Progenitor cell of endocrine pancreas (in vitro differentiated cells): ENCODE measurements around the gene METTL3. TPM values are rescaled to one million over a fixed set of nuclear protein-coding genes. Genes with fewer than 3 reads are reported as not detected.

Experiments used
- DNase-seq: peaks from one replicate; pipeline ENCODE4 v3.0.0; 2021; ENCODE audit warnings: low spot score; ENCODE audit not compliant: unreplicated experiment
- H3K27ac Mint-ChIP-seq: 2 replicates; pipeline ENCODE4 v1.8.0; 2021; ENCODE audit warnings: mild to moderate bottlenecking, moderate library complexity, mixed read lengths
- H3K27me3 Mint-ChIP-seq: 2 replicates; pipeline ENCODE4 v1.8.0; 2021; ENCODE audit warnings: mixed read lengths
- H3K36me3 Mint-ChIP-seq: 2 replicates; pipeline ENCODE4 v1.8.0; 2022; ENCODE audit warnings: mixed read lengths; ENCODE audit not compliant: insufficient read depth
- H3K4me1 Mint-ChIP-seq: 2 replicates; pipeline ENCODE4 v1.8.0; 2021; ENCODE audit warnings: low read depth, mixed read lengths
- H3K4me3 Mint-ChIP-seq: 2 replicates; pipeline ENCODE4 v1.8.0; 2021; ENCODE audit warnings: low read depth, mild to moderate bottlenecking, moderate library complexity, mixed read lengths
- H3K9me3 Mint-ChIP-seq: 2 replicates; pipeline ENCODE4 v1.8.0; 2021; ENCODE audit warnings: low read depth, mixed read lengths
- CTCF ChIP-seq: fragments of 200-600 bp; sonication (generic); IDR thresholded peaks from one replicate; pipeline ENCODE4 v1.5.0; 2021; ENCODE audit warnings: antibody characterized with exemption, mild to moderate bottlenecking; ENCODE audit not compliant: unreplicated experiment
- total RNA-seq: library from RNA; stranded (reverse); gene quantifications from 2 replicates; pipeline ENCODE4 v1.2.1, GENCODE V29; 2021

Gene METTL3
- total RNA-seq, 1 donor from 2014 or later, result 82.7 TPM

- DNase-seq, result no peak
Measured at GRCh38 chr14:21539189-21539940, 28.2 kb upstream of the METTL3 start.

DNA sequence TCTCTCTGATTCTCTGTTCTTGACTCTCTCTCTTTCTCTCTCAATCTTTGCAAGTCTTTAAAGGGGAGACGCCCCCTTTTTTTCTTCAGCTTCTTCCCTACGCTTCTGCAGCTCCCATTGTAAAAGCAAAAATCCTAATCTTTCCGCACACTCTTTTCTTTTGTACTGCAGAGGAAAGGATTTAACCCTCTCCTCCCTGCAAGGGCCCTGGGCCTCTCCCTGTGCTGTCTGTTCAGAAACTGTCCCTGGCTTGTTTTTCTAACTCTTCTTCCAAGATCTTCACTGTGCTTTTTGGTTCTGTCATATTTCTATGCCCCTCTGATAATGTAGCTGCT is 25.9 kb upstream of the METTL3 start:
- H3K36me3 Mint-ChIP-seq, result no peaks in the 10 kb centered on the region
- no peak for TF ChIP-seq CTCF
- H3K4me1 Mint-ChIP-seq, result peaks cover 26% of the 10 kb centered on the region

More at GRCh38 chr14:21539189-21539940, 28.2 kb upstream of the METTL3 start:
- H3K36me3 Mint-ChIP-seq, result no peaks in the 10 kb centered on the region
- H3K4me3 Mint-ChIP-seq, result no peak overlapping the region
- H3K4me1 Mint-ChIP-seq, result peaks cover 36% of the 10 kb centered on the region
- H3K27me3 Mint-ChIP-seq, result no peaks in the 10 kb centered on the region
- no peak for TF ChIP-seq CTCF
- peak overlapping the region; percentile 51 for H3K27ac Mint-ChIP-seq
- no peaks in the 10 kb centered on the region for H3K9me3 Mint-ChIP-seq

DNA sequence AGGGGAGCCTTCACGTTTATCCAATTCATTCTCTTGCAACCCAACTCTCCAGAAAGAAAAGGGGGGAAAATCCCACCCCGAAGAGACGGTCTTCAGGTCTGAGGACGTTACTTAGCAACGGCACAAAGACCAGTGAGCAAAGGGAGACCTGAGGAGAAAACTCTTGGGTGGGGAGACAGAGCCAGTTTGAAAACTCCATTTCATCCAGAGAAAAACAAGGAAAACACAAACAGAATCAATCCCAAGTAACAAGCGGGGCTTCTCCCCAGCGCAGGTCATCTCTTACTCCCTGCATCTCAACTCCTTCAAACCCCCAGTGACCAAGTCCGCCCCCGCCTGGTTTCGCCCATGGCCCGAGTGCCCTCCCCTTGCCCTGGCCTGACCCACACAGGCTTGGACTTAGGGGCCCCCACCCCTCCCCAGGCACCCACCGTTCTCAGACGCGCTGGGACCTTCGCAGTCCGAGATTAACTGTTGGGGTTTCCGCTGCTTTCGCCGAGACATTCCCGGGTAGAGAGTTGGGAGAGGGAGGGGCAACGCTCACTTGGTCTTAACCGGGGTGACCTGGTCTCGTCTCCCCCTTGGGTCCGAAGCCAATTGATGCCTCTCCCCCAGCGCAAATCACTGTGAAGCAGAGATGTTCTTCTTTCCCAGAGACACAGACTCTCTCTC is 25.4 kb upstream of the METTL3 start:
- H3K4me3 Mint-ChIP-seq, result peak overlapping the region; percentile 94
- no peak for DNase-seq
- peaks cover 26% of the 10 kb centered on the region for H3K4me1 Mint-ChIP-seq
- peak overlapping the region; percentile 91 for H3K27ac Mint-ChIP-seq
- no peaks in the 10 kb centered on the region for H3K9me3 Mint-ChIP-seq
- H3K27me3 Mint-ChIP-seq, result no peaks in the 10 kb centered on the region
- TF ChIP-seq CTCF, result no peak
- H3K36me3 Mint-ChIP-seq, result no peaks in the 10 kb centered on the region

More for the DNA sequence above, 25.9 kb upstream of the METTL3 start:
- no peak for DNase-seq
- H3K27ac Mint-ChIP-seq, result peak overlapping the region; percentile 91
- no peaks in the 10 kb centered on the region for H3K27me3 Mint-ChIP-seq
- H3K9me3 Mint-ChIP-seq, result no peaks in the 10 kb centered on the region
- peak overlapping the region; percentile 94 for H3K4me3 Mint-ChIP-seq

DNA sequence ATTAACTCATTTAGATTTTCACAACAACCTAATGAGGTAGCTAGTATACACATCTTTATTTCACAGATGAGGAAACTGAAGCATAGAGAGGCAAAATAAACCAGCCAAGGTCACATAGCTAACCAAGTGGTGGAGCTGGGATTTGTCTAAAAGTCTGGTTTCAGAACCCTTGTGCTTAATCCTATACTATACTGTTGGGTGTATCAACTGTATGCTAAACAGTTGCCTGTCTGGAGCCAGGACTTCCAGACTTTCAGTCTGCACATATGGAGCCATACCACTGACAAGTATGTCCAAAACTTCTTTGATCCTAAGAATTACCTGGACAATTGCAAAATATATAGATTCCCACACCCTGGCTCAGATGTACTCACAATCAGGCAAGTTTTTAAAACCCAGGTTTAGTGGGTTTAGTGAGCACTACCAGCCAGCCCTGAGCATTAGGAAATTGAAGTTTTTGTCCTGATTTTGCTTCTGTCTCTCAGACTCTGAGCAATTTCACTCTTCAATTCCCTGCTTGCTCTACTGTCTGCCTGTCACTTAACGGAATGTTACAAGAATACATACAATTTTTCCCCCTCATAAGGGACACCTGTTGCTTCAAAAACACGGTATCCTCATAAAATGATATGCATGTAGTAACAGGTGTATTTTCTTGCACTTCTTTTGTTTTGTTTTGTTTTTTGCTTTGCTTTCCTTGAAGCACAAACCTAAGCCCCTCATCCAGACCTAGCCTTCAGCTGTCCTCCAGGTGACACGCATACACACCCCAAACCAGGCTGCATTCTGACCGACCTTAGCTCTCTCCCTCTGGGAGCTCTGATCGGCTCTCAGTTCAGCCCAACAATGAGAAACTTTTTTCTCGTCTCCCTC is 24.6 kb upstream of the METTL3 start:
- DNase-seq, result no peak
- peak overlapping the region; percentile 94 for H3K4me3 Mint-ChIP-seq
- H3K27me3 Mint-ChIP-seq, result no peaks in the 10 kb centered on the region
- no peak for TF ChIP-seq CTCF
- H3K27ac Mint-ChIP-seq, result peak overlapping the region; percentile 91
- H3K9me3 Mint-ChIP-seq, result no peaks in the 10 kb centered on the region
- H3K36me3 Mint-ChIP-seq, result no peaks in the 10 kb centered on the region
- peaks cover 26% of the 10 kb centered on the region for H3K4me1 Mint-ChIP-seq

DNA sequence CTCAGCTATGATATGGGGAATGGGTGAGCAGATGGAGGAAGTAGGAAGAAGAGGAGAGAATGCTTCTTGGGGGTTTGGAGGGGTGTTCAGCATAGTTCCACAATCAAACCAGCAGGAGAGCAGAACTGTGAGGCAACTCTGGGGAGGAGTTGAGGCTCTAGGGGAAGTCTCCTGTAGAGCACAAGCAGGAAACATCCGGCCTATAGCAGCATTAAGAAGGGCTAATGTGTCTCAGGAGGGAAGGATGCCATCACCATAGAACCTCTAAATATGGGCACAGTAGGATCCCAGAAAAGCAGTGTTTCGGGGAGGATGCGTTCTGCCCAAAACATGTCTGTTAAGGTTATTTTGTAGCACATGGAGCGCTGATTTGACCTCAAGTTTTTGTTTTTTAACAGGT is 23.4 kb upstream of the METTL3 start:
- Mint-ChIP-seq H3K4me3 (peak overlapping the region; percentile 50), H3K9me3 (no peaks in the 10 kb centered on the region), H3K27ac (no peak overlapping the region), H3K27me3 (no peaks in the 10 kb centered on the region), H3K36me3 (no peaks in the 10 kb centered on the region), H3K4me1 (peaks cover 27% of the 10 kb centered on the region)
- no peak for DNase-seq
- no peak for TF ChIP-seq CTCF
